ENCODE data around the gene SGSM2. TPM values are rescaled to one million over a fixed set of nuclear protein-coding genes. Genes with fewer than 3 reads are reported as not detected.

Gene SGSM2
- total RNA-seq, 1 experiment from 2014 or later = 47.2 TPM

DNA sequence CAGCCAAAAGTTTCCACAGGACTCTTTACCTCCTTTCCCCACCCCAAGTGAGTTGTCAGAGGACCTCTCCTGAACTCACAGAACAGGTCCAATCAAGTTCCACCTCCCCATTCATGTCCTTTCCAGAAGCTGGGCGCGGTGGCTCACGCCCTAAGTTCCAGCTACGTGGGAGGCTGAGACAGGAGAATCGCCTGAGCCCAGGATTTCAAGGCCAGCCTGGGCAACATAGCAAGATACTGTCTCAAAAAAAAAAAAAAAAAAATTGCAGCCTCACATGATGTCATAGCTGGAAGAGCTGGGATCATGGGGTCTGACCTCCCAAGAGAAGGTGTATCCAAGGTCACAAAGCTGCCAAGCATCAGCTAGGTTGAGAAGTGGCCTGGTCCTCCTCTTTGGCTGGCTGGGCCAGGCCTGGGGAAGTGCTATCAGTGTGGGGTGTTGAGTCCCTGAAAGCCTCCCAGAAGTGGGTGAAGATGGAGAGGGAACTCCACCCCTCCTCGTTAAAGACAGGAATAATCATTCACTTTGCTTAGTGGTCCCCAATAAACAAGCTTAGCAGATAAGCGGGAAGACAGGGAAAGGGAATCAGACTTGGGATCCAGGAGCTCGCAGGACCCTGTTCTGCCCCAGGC, 69.1 kb downstream of the SGSM2 start:
- peak overlapping the region; percentile 99 for H3K27ac ChIP-seq (ENCODE audit: low read length)
- ChIA-PET CTCF (interaction anchor here (0.5 to 1.7 kb wide), 5 partner anchors 10 to 520 kb away, joined by 3 to 9 read pairs (median 5); partner anchors contain the start of gene SRR), POLR2A (ENCODE audit: unreplicated experiment) (interaction anchor here (0.9 to 1.0 kb wide), 2 partner anchors 13 to 24 kb away, joined by 4 read pairs; no protein-coding TSS in a partner anchor)
- H3K36me3 ChIP-seq (ENCODE audit: low read depth, low read length) = no peaks in the 10 kb centered on the region
- peaks cover 46% of the 10 kb centered on the region for H3K4me1 ChIP-seq (ENCODE audit: insufficient read depth, low read length)
- ATAC-seq (no peak), DNase-seq (peak; percentile 55)
- intact Hi-C loops (cut with micrococcal nuclease) = no loop called here
- peak overlapping the region; percentile 66 for H3K4me2 ChIP-seq (ENCODE audit: low read length)
- H3K9me3 ChIP-seq (ENCODE audit: low read length) = no peaks in the 10 kb centered on the region
- H4K20me1 ChIP-seq (ENCODE audit: low read length) = no peaks in the 10 kb centered on the region
- peak overlapping the region; percentile 86 for H3K9ac ChIP-seq (ENCODE audit: low read length)
- H3K79me2 ChIP-seq (ENCODE audit: low read length) = 0 out of 2 replicates have a peak, but pooled peaks cover 3% of the 10 kb centered on the region
- peak overlapping the region; percentile 45; the same call in 1 of the 2 replicates for H3K4me3 ChIP-seq (ENCODE audit: low read length)
- no peaks in the 10 kb centered on the region for H3K27me3 ChIP-seq (ENCODE audit: low read length)
- H3K9me2 ChIP-seq (replicated peaks; ENCODE audit: low read length) = no peaks in the 10 kb centered on the region
- TSS peak; percentile 78 for BruUV-seq (replicated peaks)
- no peak overlapping the region for H2AFZ ChIP-seq (ENCODE audit: low read length)
- peaks cover 14% of the 10 kb centered on the region for H3F3A ChIP-seq (ENCODE audit: low read length, unreplicated experiment)
- TF ChIP-seq CTCF (conservative IDR thresholded peaks at IDR 0.05; ENCODE audit: low read depth, low read length) = no peak
- no peak for TF ChIP-seq EZH2 (IDR thresholded peaks at IDR 0.05; ENCODE audit: low read length, unreplicated experiment)
- no peak for TF ChIP-seq EZH2phosphoT487 (IDR thresholded peaks at IDR 0.05; ENCODE audit: borderline replicate concordance, low read length)

DNA sequence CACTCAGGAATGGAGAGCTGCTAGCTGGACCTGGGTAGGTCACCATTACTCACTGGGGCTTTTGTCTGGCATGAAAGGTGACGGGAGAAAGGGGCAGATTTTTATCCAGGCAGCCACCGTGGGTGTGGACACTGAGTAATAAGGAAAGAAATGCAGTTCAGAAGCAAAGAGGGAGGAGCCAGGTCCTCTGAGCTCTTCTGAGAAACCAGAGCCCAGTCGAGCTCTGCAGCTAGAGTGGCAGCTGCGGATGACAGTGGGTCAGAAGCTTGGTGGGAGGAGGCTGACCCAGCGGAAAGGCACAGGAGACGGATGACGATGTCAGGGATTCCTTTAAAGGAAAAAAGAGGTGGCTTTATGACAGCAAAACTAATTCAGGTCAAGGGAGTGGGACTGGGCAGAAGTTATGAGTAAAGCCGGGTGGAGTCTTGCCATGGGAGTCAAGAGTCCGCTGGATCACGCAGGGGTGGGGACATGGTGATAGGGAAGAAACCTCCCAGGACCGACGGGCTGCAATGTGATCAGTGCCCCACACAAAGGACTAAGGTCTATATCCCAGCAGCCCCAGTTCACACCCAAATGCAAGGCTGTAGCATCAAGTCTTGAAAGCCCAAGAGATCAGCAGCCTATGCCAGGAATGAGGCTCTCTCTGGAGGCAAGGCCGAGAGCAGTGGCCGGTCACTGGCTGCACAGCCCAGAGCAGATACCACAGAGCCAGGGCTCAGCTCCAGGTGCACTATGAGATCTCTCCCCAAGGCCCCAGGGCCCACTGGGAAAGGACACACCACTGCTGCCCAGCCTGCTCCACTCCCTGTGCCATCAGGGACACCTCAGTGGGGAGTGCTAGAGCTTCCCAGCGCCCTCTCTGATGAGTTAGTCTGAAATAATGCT, 69.8 kb downstream of the SGSM2 start:
- BruUV-seq (replicated peaks) = TSS peak; percentile 21

More for the DNA sequence above, 69.8 kb downstream of the SGSM2 start:
- Histone ChIP-seq H3K36me3 (ENCODE audit: low read depth, low read length) (no peaks in the 10 kb centered on the region), H3F3A (ENCODE audit: low read length, unreplicated experiment) (peaks cover 14% of the 10 kb centered on the region), H3K4me1 (ENCODE audit: insufficient read depth, low read length) (peaks cover 46% of the 10 kb centered on the region), H3K9me2 (replicated peaks; ENCODE audit: low read length) (no peaks in the 10 kb centered on the region), H3K27me3 (ENCODE audit: low read length) (no peaks in the 10 kb centered on the region), H3K4me3 (ENCODE audit: low read length) (peak overlapping the region; percentile 36; the same call in 1 of the 2 replicates), H3K9ac (ENCODE audit: low read length) (peak overlapping the region; percentile 86), H2AFZ (ENCODE audit: low read length) (0 out of 2 replicates have a peak overlapping the region, but pooled peaks have one; percentile 24), H3K27ac (ENCODE audit: low read length) (peak overlapping the region; percentile 99), H3K79me2 (ENCODE audit: low read length) (0 out of 2 replicates have a peak, but pooled peaks cover 3% of the 10 kb centered on the region), H3K4me2 (ENCODE audit: low read length) (peak overlapping the region; percentile 66), H4K20me1 (ENCODE audit: low read length) (no peaks in the 10 kb centered on the region), H3K9me3 (ENCODE audit: low read length) (no peaks in the 10 kb centered on the region)
- DNase-seq (peak; percentile 95), ATAC-seq (peak; percentile 80)
- POLR2A ChIA-PET (ENCODE audit: unreplicated experiment) = interaction anchor here (0.5 to 1.0 kb wide), 4 partner anchors 14 to 270 kb away, joined by 4 to 7 read pairs (median 4); partner anchors contain the start of gene TSR1
- CTCF ChIA-PET = interaction anchor here (0.5 to 1.7 kb wide), 4 partner anchors 9 to 519 kb away, joined by 3 to 9 read pairs (median 6); partner anchors contain the start of gene SRR
- TF ChIP-seq EZH2phosphoT487 (IDR thresholded peaks at IDR 0.05; ENCODE audit: borderline replicate concordance, low read length) (no peak), EZH2 (IDR thresholded peaks at IDR 0.05; ENCODE audit: low read length, unreplicated experiment) (no peak), CTCF (conservative IDR thresholded peaks at IDR 0.05; ENCODE audit: low read depth, low read length) (no peak)
- intact Hi-C loops (cut with micrococcal nuclease) = no loop called here
